H9 (cell line): ENCODE data around the gene CACNA1A. TPM values are rescaled to one million over a fixed set of nuclear protein-coding genes. Genes with fewer than 3 reads are reported as not detected.
A peak's percentile ranks its signal among the peaks of the same experiment; 100 is the strongest.

Experiments used
- DNase-seq: peaks from one replicate; pipeline ENCODE4 v3.0.0-alpha.2; 2017
- H2AFZ ChIP-seq: one replicate; pipeline ENCODE4 v1.6.1; 2013; ENCODE audit warnings: mild to moderate bottlenecking, low read length, control low read depth, moderate library complexity
- H2AK5ac ChIP-seq: 2 replicates; pipeline ENCODE4 v1.6.1; 2013; ENCODE audit warnings: low read length, control low read depth, mixed read lengths; ENCODE audit not compliant: insufficient read length
- H2BK120ac ChIP-seq: one replicate; pipeline ENCODE4 v1.6.1; 2013; ENCODE audit warnings: low read depth, mild to moderate bottlenecking, low read length, control low read depth, inconsistent platforms; ENCODE audit not compliant: poor library complexity, severe bottlenecking
- H2BK12ac ChIP-seq: 2 replicates; pipeline ENCODE4 v1.6.1; 2013; ENCODE audit warnings: low read length, control low read depth, mixed read lengths, low read depth; ENCODE audit not compliant: insufficient read length
- H2BK15ac ChIP-seq: 2 replicates; pipeline ENCODE4 v1.6.1; 2013; ENCODE audit warnings: low read depth, low read length, control low read depth
- H2BK20ac ChIP-seq: one replicate; pipeline ENCODE4 v1.6.1; 2013; ENCODE audit warnings: low read depth, mild to moderate bottlenecking, low read length, control low read depth, inconsistent platforms; ENCODE audit not compliant: poor library complexity, severe bottlenecking
- H2BK5ac ChIP-seq: 2 replicates; pipeline ENCODE4 v1.6.1; 2013; ENCODE audit warnings: low read length, control low read depth, mixed read lengths; ENCODE audit not compliant: insufficient read length
- H3K14ac ChIP-seq: 2 replicates; pipeline ENCODE4 v1.6.1; 2013; ENCODE audit warnings: low read length, control low read depth; ENCODE audit not compliant: insufficient read depth
- H3K18ac ChIP-seq: 2 replicates; pipeline ENCODE4 v1.6.1; 2013; ENCODE audit warnings: low read depth, mild to moderate bottlenecking, mixed read lengths, low read length, control low read depth; ENCODE audit not compliant: insufficient read length
- H3K23ac ChIP-seq: 2 replicates; pipeline ENCODE4 v1.6.1; 2013; ENCODE audit warnings: low read length, control low read depth, mixed read lengths, low read depth; ENCODE audit not compliant: insufficient read length
- H3K23me2 ChIP-seq: 2 replicates; pipeline ENCODE4 v1.6.1; 2013; ENCODE audit warnings: low read depth, mild to moderate bottlenecking, mixed read lengths, low read length, control low read depth; ENCODE audit not compliant: insufficient read length, poor library complexity, severe bottlenecking
- H3K27ac ChIP-seq: 2 replicates; pipeline ENCODE4 v1.5.1; 2013; ENCODE audit warnings: low read length, control low read depth, mixed read lengths, low read depth; ENCODE audit not compliant: insufficient read length
- H3K27me3 ChIP-seq: 2 replicates; pipeline ENCODE4 v1.6.1; 2013; ENCODE audit warnings: low read length, control low read depth, inconsistent platforms; ENCODE audit not compliant: insufficient read depth
- H3K4ac ChIP-seq: 2 replicates; pipeline ENCODE4 v1.6.1; 2013; ENCODE audit warnings: low read depth, mild to moderate bottlenecking, control low read depth, inconsistent platforms, low read length, moderate library complexity
- H3K4me1 ChIP-seq: 2 replicates; pipeline ENCODE4 v1.6.1; 2013; ENCODE audit warnings: low read length, control low read depth, inconsistent platforms; ENCODE audit not compliant: insufficient read depth
- H3K4me2 ChIP-seq: 2 replicates; pipeline ENCODE4 v1.6.1; 2013; ENCODE audit warnings: low read length, control low read depth, mixed read lengths; ENCODE audit not compliant: insufficient read length, insufficient read depth
- H3K56ac ChIP-seq: 2 replicates; pipeline ENCODE4 v1.6.1; 2013; ENCODE audit warnings: low read depth, mild to moderate bottlenecking, mixed read lengths, low read length, control low read depth; ENCODE audit not compliant: insufficient read length
- H3K79me1 ChIP-seq: 2 replicates; pipeline ENCODE4 v1.6.1; 2013; ENCODE audit warnings: low read depth, mild to moderate bottlenecking, moderate library complexity, low read length, control low read depth, inconsistent platforms; ENCODE audit not compliant: insufficient read depth, poor library complexity, severe bottlenecking
- H3K79me2 ChIP-seq: 2 replicates; pipeline ENCODE4 v1.6.1; 2013; ENCODE audit warnings: low read length, control low read depth, inconsistent platforms; ENCODE audit not compliant: insufficient read depth
- H3K9ac ChIP-seq: 2 replicates; pipeline ENCODE4 v1.6.1; 2013; ENCODE audit warnings: low read length, control low read depth, mixed read lengths; ENCODE audit not compliant: insufficient read length; ENCODE audit errors: extremely low read depth
- H3K9me3 ChIP-seq: one replicate; pipeline ENCODE4 v1.6.1; 2013; ENCODE audit warnings: low read depth, low read length, inconsistent platforms; ENCODE audit not compliant: control insufficient read depth
- H3T11ph ChIP-seq: one replicate; pipeline ENCODE4 v1.6.1; 2013; ENCODE audit warnings: mild to moderate bottlenecking, low read length, control low read depth, inconsistent platforms
- H4K20me1 ChIP-seq: one replicate; pipeline ENCODE4 v1.6.1; 2013; ENCODE audit not compliant: control insufficient read depth, insufficient read length, insufficient read depth
- H4K5ac ChIP-seq: 2 replicates; pipeline ENCODE4 v1.6.1; 2013; ENCODE audit warnings: low read depth, mild to moderate bottlenecking, mixed read lengths, low read length, control low read depth; ENCODE audit not compliant: insufficient read length
- H4K8ac ChIP-seq: replicated peaks from 2 replicates; pipeline ENCODE4 v1.6.1; 2013; ENCODE audit warnings: low read length, control low read depth, mixed read lengths, low read depth; ENCODE audit not compliant: insufficient read length
- H4K91ac ChIP-seq: 2 replicates; pipeline ENCODE4 v1.6.1; 2013; ENCODE audit warnings: low read depth, mild to moderate bottlenecking, moderate library complexity, mixed read lengths, low read length, control low read depth; ENCODE audit not compliant: insufficient read length
- H3K27ac Mint-ChIP-seq, 3 experiments: 2 replicates in 2 of 3; 3 replicates in 1 of 3; pipeline ENCODE4 v1.8.0; 2020 to 2021; ENCODE audit warnings: mixed read lengths in 3 of 3, mild to moderate bottlenecking in 1 of 3, moderate library complexity in 1 of 3
- H3K27me3 Mint-ChIP-seq: 2 replicates; pipeline ENCODE4 v1.8.0; 2021; ENCODE audit warnings: low read depth, mild to moderate bottlenecking, moderate library complexity, mixed read lengths
- H3K36me3 Mint-ChIP-seq, 3 experiments: 2 replicates in 2 of 3; 3 replicates in 1 of 3; pipeline ENCODE4 v1.8.0; 2020 to 2021; ENCODE audit warnings: low read depth in 3 of 3, mixed read lengths in 3 of 3; ENCODE audit not compliant: insufficient read depth in 1 of 3
- H3K4me1 Mint-ChIP-seq, 2 experiments: 2 replicates each; pipeline ENCODE4 v1.8.0; 2020; ENCODE audit warnings: mixed read lengths in 2 of 2
- H3K4me3 Mint-ChIP-seq, 2 experiments: 2 replicates in 1 of 2; 3 replicates in 1 of 2; pipeline ENCODE4 v1.8.0; 2020 to 2021; ENCODE audit warnings: mild to moderate bottlenecking in 2 of 2, mixed read lengths in 2 of 2, moderate library complexity in 1 of 2
- H3K9me3 Mint-ChIP-seq, 2 experiments: 2 replicates in 1 of 2; 3 replicates in 1 of 2; pipeline ENCODE4 v1.8.0; 2020; ENCODE audit warnings: mild to moderate bottlenecking in 2 of 2, mixed read lengths in 2 of 2, moderate library complexity in 1 of 2
- WGBS: extraction: QIAGEN DNeasy Blood & Tissue Kit; methylation state at CpG from one replicate; pipeline ENCODE4 v1.1.7; 2013; ENCODE audit warnings: missing lambda C conversion rate, low lambda C conversion rate, mixed read lengths; ENCODE audit not compliant: insufficient read length; ENCODE audit errors: extremely low coverage; 5-methylcytosine and 5-hydroxymethylcytosine counted together
- total RNA-seq: library from RNA; stranded (reverse); gene quantifications from 2 replicates; pipeline ENCODE4 v1.2.1, GENCODE V29; 2021
- TF ChIP-seq, protein P1 (sequence below): fragments of 200-600 bp; sonication (generic); conservative IDR thresholded peaks from 3 replicates; pipeline ENCODE4 v1.8.0; 2021; ENCODE audit warnings: antibody characterized with exemption, mild to moderate bottlenecking

Gene CACNA1A
- total RNA-seq, 1 experiment from 2014 or later: 8.0 TPM

DNA sequence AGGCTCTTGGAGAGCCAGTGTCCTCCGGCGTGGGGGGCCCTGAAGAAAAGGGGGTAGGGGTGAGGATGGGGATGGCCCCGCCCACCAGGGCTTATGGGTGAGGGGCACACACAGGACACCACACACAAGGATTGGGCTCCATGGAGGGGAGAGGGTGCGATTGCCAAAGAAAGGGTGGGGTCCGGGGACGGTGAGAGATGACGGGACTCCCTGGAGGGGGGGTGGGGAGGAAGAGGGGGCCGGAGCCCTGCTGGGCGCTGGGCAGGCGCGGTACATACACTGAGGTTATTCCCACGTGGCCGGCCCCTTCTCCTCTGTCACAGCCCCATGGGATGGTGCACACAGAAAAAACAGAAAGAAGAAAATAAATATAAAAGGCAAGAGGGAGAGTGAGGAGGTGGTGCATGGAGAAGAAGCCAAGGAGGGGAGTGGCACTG, 295.9 kb downstream of the CACNA1A start:
- H3K4me3 Mint-ChIP-seq: no peak overlapping the region
- Histone ChIP-seq H3K14ac (no peak overlapping the region), H4K20me1 (no peaks in the 10 kb centered on the region), H3K79me2 (no peaks in the 10 kb centered on the region), H3K9me3 (no peaks in the 10 kb centered on the region), H3K23me2 (no peaks in the 10 kb centered on the region), H3K4ac (no peak overlapping the region), H2BK120ac (no peak overlapping the region), H3K79me1 (no peaks in the 10 kb centered on the region), H3K27me3 (no peaks in the 10 kb centered on the region), H2BK12ac (no peak overlapping the region), H3K23ac (no peak overlapping the region), H2AFZ (no peak overlapping the region), H2AK5ac (no peak overlapping the region), H3K27ac (no peak overlapping the region), H2BK5ac (no peak overlapping the region), H3K18ac (no peak overlapping the region), H4K5ac (no peak overlapping the region), H3T11ph (no peak overlapping the region), H3K56ac (no peak overlapping the region), H3K9ac (no peak overlapping the region), H2BK20ac (no peak overlapping the region), H2BK15ac (no peak overlapping the region), H4K8ac (no peak overlapping the region), H3K4me1 (no peaks in the 10 kb centered on the region), H4K91ac (no peak overlapping the region), H3K4me2 (no peak overlapping the region)
- TF ChIP-seq, protein P1, sequence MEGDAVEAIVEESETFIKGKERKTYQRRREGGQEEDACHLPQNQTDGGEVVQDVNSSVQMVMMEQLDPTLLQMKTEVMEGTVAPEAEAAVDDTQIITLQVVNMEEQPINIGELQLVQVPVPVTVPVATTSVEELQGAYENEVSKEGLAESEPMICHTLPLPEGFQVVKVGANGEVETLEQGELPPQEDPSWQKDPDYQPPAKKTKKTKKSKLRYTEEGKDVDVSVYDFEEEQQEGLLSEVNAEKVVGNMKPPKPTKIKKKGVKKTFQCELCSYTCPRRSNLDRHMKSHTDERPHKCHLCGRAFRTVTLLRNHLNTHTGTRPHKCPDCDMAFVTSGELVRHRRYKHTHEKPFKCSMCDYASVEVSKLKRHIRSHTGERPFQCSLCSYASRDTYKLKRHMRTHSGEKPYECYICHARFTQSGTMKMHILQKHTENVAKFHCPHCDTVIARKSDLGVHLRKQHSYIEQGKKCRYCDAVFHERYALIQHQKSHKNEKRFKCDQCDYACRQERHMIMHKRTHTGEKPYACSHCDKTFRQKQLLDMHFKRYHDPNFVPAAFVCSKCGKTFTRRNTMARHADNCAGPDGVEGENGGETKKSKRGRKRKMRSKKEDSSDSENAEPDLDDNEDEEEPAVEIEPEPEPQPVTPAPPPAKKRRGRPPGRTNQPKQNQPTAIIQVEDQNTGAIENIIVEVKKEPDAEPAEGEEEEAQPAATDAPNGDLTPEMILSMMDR: no peak
- H3K9me3 Mint-ChIP-seq: no peaks in the 10 kb centered on the region
- no peaks in the 10 kb centered on the region for H3K27me3 Mint-ChIP-seq
- peak overlapping the region in 2 of 3 experiments; percentile 7 to 73; a peak in 2 of 7 replicates for H3K27ac Mint-ChIP-seq
- no peaks in the 10 kb centered on the region; a peak in 2 of 7 replicates for H3K36me3 Mint-ChIP-seq
- H3K4me1 Mint-ChIP-seq: peaks cover 0 to 21% of the 10 kb centered on the region in 2 experiments; a peak in 2 of 4 replicates
- DNase-seq: no peak
- WGBS: no CpG with 5 or more reads among the region's 13 CpGs
